ENCODE measurements around the gene COX7A2. TPM values are rescaled to one million over a fixed set of nuclear protein-coding genes. Genes with fewer than 3 reads are reported as not detected.
A peak's percentile ranks its signal among the peaks of the same experiment; 100 is the strongest.

The COX7A2 gene
- total and polyA plus RNA-seq, 10 of the 15 experiments (the other 5 are each of a cell fraction or from before 2014, with no cell fraction given), result 199 to 1,834 (median 576) TPM

DNA sequence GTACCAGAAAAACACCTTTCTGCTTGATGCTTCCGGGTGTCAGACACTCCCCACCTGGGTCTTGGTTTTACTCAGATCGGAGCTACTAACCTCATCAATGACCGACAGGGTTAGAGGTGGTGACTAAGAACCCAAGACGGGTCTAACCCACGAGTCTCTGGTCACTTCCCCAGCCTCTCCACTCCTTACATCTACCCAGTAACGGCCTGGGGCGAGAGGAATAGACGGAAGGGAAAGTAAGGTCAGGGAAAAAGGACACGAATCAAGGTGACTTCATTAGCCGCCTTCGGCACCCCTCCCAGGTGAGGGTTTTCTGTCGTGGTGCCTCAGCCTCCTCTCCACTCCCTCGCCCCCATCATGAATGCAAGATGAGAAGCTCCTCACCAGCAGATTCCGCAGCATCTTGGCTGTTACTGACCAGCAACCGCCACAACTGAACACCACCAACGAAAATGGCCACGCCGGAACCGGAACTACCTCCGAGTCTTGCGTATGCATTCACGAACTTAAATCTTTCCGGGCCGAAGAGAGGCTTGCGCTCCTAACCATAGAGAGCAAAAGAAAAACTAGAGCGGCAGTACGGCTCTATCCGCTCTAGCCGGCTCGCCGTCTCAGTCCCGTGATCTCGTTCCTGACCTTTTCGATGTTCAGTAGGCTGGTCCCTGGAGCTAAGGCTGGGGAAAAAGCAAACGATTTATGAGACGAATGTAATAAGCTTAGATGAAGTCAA lies at the start of gene COX7A2 (continued):
- TF ChIP-seq SPI1 (IDR thresholded peaks at IDR 0.05; ENCODE audit: borderline replicate concordance, insufficient read depth, low read depth, low read length) (peak; percentile 81; the same call in 1 of the 2 replicates), ESRRA (IDR thresholded peaks at IDR 0.05; ENCODE audit: low read length) (no peak), POLR2A (IDR thresholded peaks at IDR 0.05; ENCODE audit: low read depth, low read length) (peak; percentile 97), CBFB (IDR thresholded peaks at IDR 0.05; ENCODE audit: low read depth) (peak; percentile 94), NFYB (IDR thresholded peaks at IDR 0.05; ENCODE audit: insufficient read depth, low read depth, low read length) (no peak), TCF7 (IDR thresholded peaks at IDR 0.05; ENCODE audit: borderline replicate concordance) (no peak), NRF1 (conservative IDR thresholded peaks at IDR 0.05; ENCODE audit: low read depth, low read length) (no peak), CHD4 (IDR thresholded peaks at IDR 0.05) (no peak), BCL11A (IDR thresholded peaks at IDR 0.05; ENCODE audit: low read depth, low read length) (peak; percentile 67; the same call in 1 of the 2 replicates), ZSCAN29 (IDR thresholded peaks at IDR 0.05) (no peak), TAF1 (IDR thresholded peaks at IDR 0.05; ENCODE audit: borderline replicate concordance, low read depth, low read length) (peak; percentile 91), STAT1 (conservative IDR thresholded peaks at IDR 0.05) (no peak), NR2C1 (IDR thresholded peaks at IDR 0.05) (peak; percentile 94)
- TF ChIP-seq, protein P1, sequence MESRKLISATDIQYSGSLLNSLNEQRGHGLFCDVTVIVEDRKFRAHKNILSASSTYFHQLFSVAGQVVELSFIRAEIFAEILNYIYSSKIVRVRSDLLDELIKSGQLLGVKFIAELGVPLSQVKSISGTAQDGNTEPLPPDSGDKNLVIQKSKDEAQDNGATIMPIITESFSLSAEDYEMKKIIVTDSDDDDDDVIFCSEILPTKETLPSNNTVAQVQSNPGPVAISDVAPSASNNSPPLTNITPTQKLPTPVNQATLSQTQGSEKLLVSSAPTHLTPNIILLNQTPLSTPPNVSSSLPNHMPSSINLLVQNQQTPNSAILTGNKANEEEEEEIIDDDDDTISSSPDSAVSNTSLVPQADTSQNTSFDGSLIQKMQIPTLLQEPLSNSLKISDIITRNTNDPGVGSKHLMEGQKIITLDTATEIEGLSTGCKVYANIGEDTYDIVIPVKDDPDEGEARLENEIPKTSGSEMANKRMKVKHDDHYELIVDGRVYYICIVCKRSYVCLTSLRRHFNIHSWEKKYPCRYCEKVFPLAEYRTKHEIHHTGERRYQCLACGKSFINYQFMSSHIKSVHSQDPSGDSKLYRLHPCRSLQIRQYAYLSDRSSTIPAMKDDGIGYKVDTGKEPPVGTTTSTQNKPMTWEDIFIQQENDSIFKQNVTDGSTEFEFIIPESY (IDR thresholded peaks at IDR 0.05), result no peak; the same call in 1 of the 2 replicates
- TF ChIP-seq, protein P2, sequence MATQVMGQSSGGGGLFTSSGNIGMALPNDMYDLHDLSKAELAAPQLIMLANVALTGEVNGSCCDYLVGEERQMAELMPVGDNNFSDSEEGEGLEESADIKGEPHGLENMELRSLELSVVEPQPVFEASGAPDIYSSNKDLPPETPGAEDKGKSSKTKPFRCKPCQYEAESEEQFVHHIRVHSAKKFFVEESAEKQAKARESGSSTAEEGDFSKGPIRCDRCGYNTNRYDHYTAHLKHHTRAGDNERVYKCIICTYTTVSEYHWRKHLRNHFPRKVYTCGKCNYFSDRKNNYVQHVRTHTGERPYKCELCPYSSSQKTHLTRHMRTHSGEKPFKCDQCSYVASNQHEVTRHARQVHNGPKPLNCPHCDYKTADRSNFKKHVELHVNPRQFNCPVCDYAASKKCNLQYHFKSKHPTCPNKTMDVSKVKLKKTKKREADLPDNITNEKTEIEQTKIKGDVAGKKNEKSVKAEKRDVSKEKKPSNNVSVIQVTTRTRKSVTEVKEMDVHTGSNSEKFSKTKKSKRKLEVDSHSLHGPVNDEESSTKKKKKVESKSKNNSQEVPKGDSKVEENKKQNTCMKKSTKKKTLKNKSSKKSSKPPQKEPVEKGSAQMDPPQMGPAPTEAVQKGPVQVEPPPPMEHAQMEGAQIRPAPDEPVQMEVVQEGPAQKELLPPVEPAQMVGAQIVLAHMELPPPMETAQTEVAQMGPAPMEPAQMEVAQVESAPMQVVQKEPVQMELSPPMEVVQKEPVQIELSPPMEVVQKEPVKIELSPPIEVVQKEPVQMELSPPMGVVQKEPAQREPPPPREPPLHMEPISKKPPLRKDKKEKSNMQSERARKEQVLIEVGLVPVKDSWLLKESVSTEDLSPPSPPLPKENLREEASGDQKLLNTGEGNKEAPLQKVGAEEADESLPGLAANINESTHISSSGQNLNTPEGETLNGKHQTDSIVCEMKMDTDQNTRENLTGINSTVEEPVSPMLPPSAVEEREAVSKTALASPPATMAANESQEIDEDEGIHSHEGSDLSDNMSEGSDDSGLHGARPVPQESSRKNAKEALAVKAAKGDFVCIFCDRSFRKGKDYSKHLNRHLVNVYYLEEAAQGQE (IDR thresholded peaks at IDR 0.05; ENCODE audit: low read depth, low read length), result 0 out of 2 replicates have a peak, but pooled peaks have one; percentile 40
- TF ChIP-seq, protein P3, sequence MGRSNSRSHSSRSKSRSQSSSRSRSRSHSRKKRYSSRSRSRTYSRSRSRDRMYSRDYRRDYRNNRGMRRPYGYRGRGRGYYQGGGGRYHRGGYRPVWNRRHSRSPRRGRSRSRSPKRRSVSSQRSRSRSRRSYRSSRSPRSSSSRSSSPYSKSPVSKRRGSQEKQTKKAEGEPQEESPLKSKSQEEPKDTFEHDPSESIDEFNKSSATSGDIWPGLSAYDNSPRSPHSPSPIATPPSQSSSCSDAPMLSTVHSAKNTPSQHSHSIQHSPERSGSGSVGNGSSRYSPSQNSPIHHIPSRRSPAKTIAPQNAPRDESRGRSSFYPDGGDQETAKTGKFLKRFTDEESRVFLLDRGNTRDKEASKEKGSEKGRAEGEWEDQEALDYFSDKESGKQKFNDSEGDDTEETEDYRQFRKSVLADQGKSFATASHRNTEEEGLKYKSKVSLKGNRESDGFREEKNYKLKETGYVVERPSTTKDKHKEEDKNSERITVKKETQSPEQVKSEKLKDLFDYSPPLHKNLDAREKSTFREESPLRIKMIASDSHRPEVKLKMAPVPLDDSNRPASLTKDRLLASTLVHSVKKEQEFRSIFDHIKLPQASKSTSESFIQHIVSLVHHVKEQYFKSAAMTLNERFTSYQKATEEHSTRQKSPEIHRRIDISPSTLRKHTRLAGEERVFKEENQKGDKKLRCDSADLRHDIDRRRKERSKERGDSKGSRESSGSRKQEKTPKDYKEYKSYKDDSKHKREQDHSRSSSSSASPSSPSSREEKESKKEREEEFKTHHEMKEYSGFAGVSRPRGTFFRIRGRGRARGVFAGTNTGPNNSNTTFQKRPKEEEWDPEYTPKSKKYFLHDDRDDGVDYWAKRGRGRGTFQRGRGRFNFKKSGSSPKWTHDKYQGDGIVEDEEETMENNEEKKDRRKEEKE (IDR thresholded peaks at IDR 0.05), result no peak
- TF ChIP-seq, protein P4, sequence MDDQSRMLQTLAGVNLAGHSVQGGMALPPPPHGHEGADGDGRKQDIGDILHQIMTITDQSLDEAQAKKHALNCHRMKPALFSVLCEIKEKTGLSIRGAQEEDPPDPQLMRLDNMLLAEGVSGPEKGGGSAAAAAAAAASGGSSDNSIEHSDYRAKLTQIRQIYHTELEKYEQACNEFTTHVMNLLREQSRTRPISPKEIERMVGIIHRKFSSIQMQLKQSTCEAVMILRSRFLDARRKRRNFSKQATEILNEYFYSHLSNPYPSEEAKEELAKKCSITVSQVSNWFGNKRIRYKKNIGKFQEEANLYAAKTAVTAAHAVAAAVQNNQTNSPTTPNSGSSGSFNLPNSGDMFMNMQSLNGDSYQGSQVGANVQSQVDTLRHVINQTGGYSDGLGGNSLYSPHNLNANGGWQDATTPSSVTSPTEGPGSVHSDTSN (IDR thresholded peaks at IDR 0.05; ENCODE audit: insufficient replicate concordance, low read depth, low read length), result peak; percentile 40
- TF ChIP-seq, protein P5, sequence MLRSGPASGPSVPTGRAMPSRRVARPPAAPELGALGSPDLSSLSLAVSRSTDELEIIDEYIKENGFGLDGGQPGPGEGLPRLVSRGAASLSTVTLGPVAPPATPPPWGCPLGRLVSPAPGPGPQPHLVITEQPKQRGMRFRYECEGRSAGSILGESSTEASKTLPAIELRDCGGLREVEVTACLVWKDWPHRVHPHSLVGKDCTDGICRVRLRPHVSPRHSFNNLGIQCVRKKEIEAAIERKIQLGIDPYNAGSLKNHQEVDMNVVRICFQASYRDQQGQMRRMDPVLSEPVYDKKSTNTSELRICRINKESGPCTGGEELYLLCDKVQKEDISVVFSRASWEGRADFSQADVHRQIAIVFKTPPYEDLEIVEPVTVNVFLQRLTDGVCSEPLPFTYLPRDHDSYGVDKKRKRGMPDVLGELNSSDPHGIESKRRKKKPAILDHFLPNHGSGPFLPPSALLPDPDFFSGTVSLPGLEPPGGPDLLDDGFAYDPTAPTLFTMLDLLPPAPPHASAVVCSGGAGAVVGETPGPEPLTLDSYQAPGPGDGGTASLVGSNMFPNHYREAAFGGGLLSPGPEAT (IDR thresholded peaks at IDR 0.05; ENCODE audit: low read depth), result peak; percentile 71; the same call in 1 of the 2 replicates

Data from GM12878 (cell line).